IPS-15b (cell line): ENCODE results near the gene ABHD16B.

Experiments used
- H3K27me3 ChIP-seq: one replicate; pipeline ENCODE4 v1.6.1; 2013; ENCODE audit warnings: low read length; ENCODE audit not compliant: control insufficient read depth, insufficient read depth
- H3K36me3 ChIP-seq: one replicate; pipeline ENCODE4 v1.6.1; 2013; ENCODE audit warnings: low read length; ENCODE audit not compliant: control insufficient read depth, insufficient read depth
- H3K4me1 ChIP-seq: one replicate; pipeline ENCODE4 v1.6.1; 2013; ENCODE audit warnings: mild to moderate bottlenecking, low read length; ENCODE audit not compliant: control insufficient read depth, insufficient read depth
- H3K4me3 ChIP-seq: one replicate; pipeline ENCODE4 v1.5.1; 2013; ENCODE audit warnings: low read depth, low read length
- H3K9ac ChIP-seq: one replicate; pipeline ENCODE4 v1.6.1; 2013; ENCODE audit warnings: low read depth, mild to moderate bottlenecking, low read length
- H3K9me3 ChIP-seq: one replicate; pipeline ENCODE4 v1.6.1; 2013; ENCODE audit warnings: mild to moderate bottlenecking, low read length; ENCODE audit not compliant: control insufficient read depth, insufficient read depth

Gene ABHD16B

DNA sequence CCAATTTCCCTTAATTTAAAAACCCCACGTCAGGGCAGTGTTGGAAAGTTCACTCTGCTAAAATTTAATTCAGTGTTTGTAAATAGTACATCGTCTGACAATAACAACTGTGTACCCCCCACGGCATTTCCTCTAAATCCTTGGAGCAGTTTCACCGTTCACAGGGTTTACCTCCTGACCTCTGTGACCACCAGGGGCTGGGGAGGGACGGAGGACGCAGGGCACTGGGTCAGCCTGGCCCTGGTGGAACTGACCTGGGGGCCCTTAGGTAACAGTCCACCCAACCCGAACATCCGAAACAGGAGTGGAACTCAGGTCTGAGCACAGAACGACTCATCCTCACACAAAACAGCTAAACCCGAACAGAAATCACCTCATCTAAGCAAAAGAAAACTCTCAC lies 32.3 kb upstream of the ABHD16B start:
- Histone ChIP-seq H3K4me1 (peaks cover 12% of the 10 kb centered on the region), H3K9me3 (no peaks in the 10 kb centered on the region), H3K4me3 (no peak overlapping the region), H3K36me3 (no peaks in the 10 kb centered on the region), H3K9ac (no peak overlapping the region), H3K27me3 (peaks cover 12% of the 10 kb centered on the region)

GRCh38 chr20:63829603-63829944 lies 31.7 kb upstream of the ABHD16B start:
- H3K27me3 ChIP-seq, result peaks cover 12% of the 10 kb centered on the region
- no peaks in the 10 kb centered on the region for H3K36me3 ChIP-seq
- H3K4me1 ChIP-seq, result peaks cover 11% of the 10 kb centered on the region
- H3K9me3 ChIP-seq, result no peaks in the 10 kb centered on the region
- H3K9ac ChIP-seq, result no peak overlapping the region
- H3K4me3 ChIP-seq, result peak overlapping the region; percentile 69

- H3K9me3 ChIP-seq, result no peaks in the 10 kb centered on the region
- peaks cover 11% of the 10 kb centered on the region for H3K4me1 ChIP-seq
- peaks cover 12% of the 10 kb centered on the region for H3K27me3 ChIP-seq
- H3K36me3 ChIP-seq, result no peaks in the 10 kb centered on the region
- H3K9ac ChIP-seq, result no peak overlapping the region
- H3K4me3 ChIP-seq, result peak overlapping the region; percentile 69
Measured at GRCh38 chr20:63829945-63830835, 31.1 kb upstream of the ABHD16B start.

GRCh38 chr20:63830841-63831588 lies 30.3 kb upstream of the ABHD16B start, which contains the start of gene ZBTB46:
Gene ZBTB46, minus strand, starts transcription at chr20:63831264. Its CDS starts 40,507 bp downstream, at chr20:63790757.
- Histone ChIP-seq H3K9ac (no peak within 1 kb of the TSS), H3K4me3 (peak within 1 kb of the TSS; percentile 69), H3K36me3 (no peaks in the 10 kb centered on the region), H3K4me1 (peaks cover 11% of the 10 kb centered on the region), H3K9me3 (no peaks in the 10 kb centered on the region), H3K27me3 (peaks cover 12% of the 10 kb centered on the region)

- H3K9ac ChIP-seq, result no peak overlapping the region
Measured at GRCh38 chr20:63831646-63831992, 29.7 kb upstream of the ABHD16B start.

DNA sequence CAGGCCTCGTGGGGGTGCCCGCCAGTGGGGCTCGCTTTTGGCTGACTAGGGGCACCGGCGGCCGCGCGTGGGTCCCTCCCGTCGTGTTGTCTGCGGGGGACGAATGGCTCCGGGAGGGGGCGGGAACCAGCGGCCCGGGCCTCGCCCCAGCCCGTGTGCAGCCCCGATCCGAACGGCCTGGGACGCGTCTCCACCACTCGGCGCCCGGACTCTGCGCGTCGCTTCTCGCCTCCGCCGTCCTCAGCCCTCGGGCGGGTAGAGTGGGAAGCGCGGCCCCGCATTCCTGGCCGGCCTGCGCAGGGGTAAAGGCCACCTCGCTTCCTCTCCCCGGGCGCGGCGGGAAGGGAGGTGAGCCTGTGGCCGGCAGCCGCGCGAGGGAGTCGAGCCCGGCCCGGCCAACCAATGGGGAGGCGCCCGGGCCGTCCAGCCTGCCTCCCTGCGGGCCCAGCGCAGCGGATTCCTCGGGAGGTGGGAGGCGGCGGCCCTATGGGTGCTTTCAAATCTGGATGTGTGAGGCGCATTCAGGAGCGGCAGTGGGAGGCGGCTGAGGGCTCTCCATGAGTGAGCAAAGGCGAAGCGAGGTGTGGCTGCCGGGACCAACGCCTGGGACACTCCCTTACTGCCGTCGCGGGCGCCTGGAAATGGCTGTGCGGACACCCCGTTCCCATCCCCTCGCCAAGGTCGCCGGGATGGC lies 29.2 kb upstream of the ABHD16B start:
- Histone ChIP-seq H3K9ac (peak overlapping the region; percentile 54), H3K4me3 (peak overlapping the region; percentile 48), H3K9me3 (no peaks in the 10 kb centered on the region), H3K27me3 (peaks cover 12% of the 10 kb centered on the region), H3K36me3 (no peaks in the 10 kb centered on the region), H3K4me1 (peaks cover 11% of the 10 kb centered on the region)

More at GRCh38 chr20:63831646-63831992, 29.7 kb upstream of the ABHD16B start:
- Histone ChIP-seq H3K27me3 (peaks cover 12% of the 10 kb centered on the region), H3K9me3 (no peaks in the 10 kb centered on the region), H3K36me3 (no peaks in the 10 kb centered on the region), H3K4me3 (peak overlapping the region; percentile 48), H3K4me1 (peaks cover 11% of the 10 kb centered on the region)

DNA sequence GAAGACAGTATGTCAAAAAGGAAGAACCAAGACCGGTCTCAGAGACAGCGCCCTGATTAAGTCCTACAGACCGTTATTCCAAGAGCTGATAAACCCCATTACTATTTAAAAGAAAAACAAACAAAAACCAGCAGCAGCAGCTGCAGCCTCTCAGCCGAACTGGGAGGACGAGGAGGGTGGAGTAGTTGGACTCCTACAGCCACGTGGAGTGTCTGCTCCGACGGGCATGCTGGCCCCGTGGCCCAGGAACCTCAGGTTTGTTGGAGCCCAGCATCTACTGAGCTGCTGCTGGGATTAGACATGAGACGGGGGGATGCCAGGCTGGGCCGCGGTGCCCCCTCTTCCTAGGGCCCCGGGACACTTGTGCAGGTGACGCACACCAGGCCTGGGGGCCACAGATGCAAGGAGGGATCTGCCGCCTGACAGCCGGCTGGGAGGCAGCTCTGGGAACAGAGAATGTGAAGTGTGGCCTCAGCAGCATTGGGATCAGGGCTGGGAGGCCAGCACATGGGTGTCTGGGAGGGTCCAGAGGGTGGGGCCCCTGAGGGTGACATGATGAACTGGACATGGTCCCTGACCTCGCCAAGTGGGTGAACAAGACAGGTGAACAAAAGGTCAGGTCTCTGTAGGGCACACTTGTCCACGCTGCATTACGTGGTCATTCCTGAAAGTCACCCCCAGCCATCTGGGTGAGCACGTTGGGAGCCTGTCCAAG lies 27.4 kb upstream of the ABHD16B start:
- no peaks in the 10 kb centered on the region for H3K9me3 ChIP-seq
- peaks cover 11% of the 10 kb centered on the region for H3K4me1 ChIP-seq
- no peaks in the 10 kb centered on the region for H3K36me3 ChIP-seq
- H3K4me3 ChIP-seq, result no peak overlapping the region
- H3K27me3 ChIP-seq, result peaks cover 12% of the 10 kb centered on the region
- H3K9ac ChIP-seq, result no peak overlapping the region

GRCh38 chr20:63834491-63834880 lies 26.8 kb upstream of the ABHD16B start:
- H3K9ac ChIP-seq, result no peak overlapping the region
- no peak overlapping the region for H3K4me3 ChIP-seq
- peaks cover 6% of the 10 kb centered on the region for H3K4me1 ChIP-seq
- H3K36me3 ChIP-seq, result no peaks in the 10 kb centered on the region
- H3K9me3 ChIP-seq, result no peaks in the 10 kb centered on the region
- peaks cover 7% of the 10 kb centered on the region for H3K27me3 ChIP-seq

DNA sequence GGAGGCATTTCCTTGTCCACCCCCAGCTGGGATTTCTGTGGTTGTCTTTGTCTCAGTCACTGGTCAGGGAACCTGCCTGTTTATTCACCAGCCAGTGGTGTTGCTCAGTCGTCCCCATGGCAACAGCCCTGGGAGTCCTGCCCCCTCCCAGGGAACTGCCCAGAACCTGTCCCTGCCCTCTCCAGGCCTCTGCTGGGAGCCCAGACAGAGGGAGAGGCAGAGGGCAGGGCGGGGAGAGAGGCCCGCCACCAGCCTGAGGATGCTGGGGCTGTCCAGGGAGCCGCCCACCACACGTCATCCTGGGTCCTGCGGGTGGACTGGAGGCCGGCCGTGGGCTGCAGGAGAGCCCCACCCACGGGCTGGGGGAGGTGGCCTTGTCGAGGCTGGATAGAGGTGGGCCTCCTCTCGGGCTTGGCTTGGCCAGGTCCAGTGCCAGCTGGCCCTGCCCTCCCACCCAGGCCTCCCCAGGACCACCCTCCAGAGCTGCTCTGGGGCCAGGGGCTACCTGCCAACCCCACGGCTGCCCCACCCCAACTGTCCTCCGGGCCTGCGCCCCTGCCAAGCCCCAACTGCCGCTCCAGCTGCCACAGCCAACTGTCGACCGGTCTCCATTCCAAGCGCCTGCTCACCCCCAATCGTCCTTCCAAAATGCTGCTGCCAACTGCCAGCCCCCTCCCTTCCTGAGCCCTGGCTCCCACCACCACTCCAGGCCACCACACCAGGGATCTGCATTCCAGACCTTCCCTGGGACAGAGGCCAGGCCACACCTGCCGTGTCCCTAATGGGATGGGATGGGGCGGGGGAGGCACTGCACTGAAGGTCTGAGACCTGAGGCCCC lies 26.1 kb upstream of the ABHD16B start:
- Histone ChIP-seq H3K36me3 (no peaks in the 10 kb centered on the region), H3K9me3 (no peaks in the 10 kb centered on the region), H3K4me3 (no peak overlapping the region), H3K4me1 (peaks cover 3% of the 10 kb centered on the region), H3K27me3 (peaks cover 4% of the 10 kb centered on the region), H3K9ac (peak overlapping the region; percentile 24)

DNA sequence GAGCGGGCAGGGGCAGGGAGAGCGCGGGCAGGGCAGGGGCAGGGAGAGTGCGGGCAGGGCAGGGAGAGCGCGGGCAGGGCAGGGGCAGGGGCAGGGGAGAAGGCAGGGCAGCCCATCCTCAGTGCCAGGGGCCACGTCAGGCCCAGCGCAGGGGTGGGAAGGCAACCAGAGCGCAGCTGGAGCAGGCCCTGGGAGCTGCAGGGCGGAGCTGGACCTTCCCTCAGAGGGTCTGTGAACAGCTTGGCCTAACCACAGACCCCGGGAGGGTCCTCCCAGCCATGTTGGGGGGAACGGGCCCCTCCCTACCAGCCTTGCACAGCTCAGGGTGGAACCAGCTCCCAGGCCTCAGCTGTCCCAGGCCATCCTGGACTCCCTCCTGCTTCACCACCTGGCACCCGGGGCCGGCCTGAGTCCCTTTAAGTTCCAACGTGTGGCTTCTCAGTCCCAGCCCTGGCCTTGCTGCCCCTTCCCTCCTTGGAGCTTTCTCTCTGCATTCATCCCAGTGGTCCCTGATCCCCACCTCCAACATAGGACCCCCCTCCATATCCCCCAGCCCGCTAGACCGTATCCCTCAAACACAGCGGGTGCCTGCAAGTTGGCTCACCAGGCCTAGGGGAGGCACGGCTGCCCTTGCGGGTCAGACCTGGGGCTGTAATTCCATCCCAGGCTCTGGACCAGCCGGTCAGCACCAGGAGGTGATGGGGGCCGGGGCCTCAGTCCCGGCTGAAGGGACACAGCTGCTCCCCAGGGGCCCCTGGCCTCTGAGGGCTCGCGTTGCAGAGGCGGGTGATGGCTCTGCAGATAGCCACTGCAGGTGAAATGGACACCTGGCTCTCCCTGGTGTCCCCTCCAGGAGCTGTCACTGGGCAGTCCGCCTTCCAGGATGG lies 24.6 kb upstream of the ABHD16B start:
- H3K4me1 ChIP-seq, result peaks cover 3% of the 10 kb centered on the region
- H3K9me3 ChIP-seq, result no peaks in the 10 kb centered on the region
- peaks cover 4% of the 10 kb centered on the region for H3K27me3 ChIP-seq
- no peaks in the 10 kb centered on the region for H3K36me3 ChIP-seq
- no peak overlapping the region for H3K9ac ChIP-seq
- no peak overlapping the region for H3K4me3 ChIP-seq
